ENCODE results near the gene NEUROD6. TPM values are rescaled to one million over a fixed set of nuclear protein-coding genes. Genes with fewer than 3 reads are reported as not detected.

The NEUROD6 gene
- total RNA-seq, 1 experiment from 2014 or later = not detected

DNA sequence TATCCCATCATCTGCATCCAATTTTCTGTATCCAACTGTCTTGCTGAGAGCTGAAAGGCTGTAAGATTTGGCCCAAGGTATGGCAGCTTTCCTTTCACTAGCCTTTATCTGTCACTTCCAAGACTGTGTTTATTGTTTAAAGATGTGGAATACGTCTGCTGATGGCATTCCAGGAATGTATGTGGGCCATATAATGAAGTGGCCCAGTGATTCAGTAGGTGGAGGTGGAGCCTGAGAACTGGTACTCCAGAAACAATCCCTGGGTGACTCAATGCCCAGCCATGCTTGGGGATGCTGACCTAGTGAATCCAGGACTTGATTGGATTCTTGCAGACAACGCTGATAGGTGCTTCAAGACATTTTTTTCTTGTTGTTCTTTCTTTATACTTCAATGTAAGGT is 13.5 kb downstream of the NEUROD6 start:
- no peak for DNase-seq (ENCODE audit: low read depth, low spot score)
- POLR2A ChIA-PET = no interaction called here

DNA sequence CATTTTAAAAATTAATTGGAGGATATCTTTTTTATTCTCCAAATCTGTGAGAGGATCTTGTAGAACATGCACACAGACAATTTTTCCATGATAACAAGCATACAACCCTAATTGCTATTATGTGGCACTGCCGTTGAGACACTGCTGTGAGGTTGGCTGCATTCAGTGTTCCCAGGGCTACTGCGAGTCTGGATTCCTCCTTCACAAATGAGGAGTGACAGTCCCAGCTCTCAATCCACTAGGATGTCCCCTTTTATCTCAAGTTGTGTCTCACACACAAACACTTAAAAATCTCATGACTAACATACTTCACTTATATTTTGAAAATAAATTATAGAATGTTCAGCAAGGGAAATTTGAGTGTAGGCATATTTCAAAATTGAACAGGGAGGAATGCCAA is 14.1 kb downstream of the NEUROD6 start:
- no TSS peak for BruUV-seq (replicated peaks)
- Histone ChIP-seq H3K4me3 (ENCODE audit: low read depth in 2 of 2, low read length in 2 of 2) (no peak overlapping the region), H3K27me3 (ENCODE audit: control insufficient read depth, insufficient read depth, low read length) (no peaks in the 10 kb centered on the region), H3K9me3 (ENCODE audit: control insufficient read depth, insufficient read depth, low read depth, low read length) (no peaks in the 10 kb centered on the region), H3K27ac (ENCODE audit: low read length) (no peak overlapping the region), H3K36me3 (ENCODE audit: control insufficient read depth, insufficient read depth, low read length) (no peaks in the 10 kb centered on the region), H3K4me1 (ENCODE audit: control insufficient read depth, insufficient read depth, low read length) (no peaks in the 10 kb centered on the region)
- ATAC-seq = no peak
- ChIA-PET POLR2A (no interaction called here), CTCF (no interaction called here)
- no peak for DNase-seq (ENCODE audit: low read depth, low spot score)
- TF ChIP-seq SIN3A (IDR thresholded peaks at IDR 0.05; ENCODE audit: borderline replicate concordance, insufficient read depth, low read depth, low read length) = no peak
- TF ChIP-seq TCF7L2 (IDR thresholded peaks at IDR 0.05; ENCODE audit: low read depth, low read length) = no peak
- TF ChIP-seq POLR2AphosphoS5 (IDR thresholded peaks at IDR 0.05; ENCODE audit: low read depth, low read length) = no peak
- TF ChIP-seq, protein P1, sequence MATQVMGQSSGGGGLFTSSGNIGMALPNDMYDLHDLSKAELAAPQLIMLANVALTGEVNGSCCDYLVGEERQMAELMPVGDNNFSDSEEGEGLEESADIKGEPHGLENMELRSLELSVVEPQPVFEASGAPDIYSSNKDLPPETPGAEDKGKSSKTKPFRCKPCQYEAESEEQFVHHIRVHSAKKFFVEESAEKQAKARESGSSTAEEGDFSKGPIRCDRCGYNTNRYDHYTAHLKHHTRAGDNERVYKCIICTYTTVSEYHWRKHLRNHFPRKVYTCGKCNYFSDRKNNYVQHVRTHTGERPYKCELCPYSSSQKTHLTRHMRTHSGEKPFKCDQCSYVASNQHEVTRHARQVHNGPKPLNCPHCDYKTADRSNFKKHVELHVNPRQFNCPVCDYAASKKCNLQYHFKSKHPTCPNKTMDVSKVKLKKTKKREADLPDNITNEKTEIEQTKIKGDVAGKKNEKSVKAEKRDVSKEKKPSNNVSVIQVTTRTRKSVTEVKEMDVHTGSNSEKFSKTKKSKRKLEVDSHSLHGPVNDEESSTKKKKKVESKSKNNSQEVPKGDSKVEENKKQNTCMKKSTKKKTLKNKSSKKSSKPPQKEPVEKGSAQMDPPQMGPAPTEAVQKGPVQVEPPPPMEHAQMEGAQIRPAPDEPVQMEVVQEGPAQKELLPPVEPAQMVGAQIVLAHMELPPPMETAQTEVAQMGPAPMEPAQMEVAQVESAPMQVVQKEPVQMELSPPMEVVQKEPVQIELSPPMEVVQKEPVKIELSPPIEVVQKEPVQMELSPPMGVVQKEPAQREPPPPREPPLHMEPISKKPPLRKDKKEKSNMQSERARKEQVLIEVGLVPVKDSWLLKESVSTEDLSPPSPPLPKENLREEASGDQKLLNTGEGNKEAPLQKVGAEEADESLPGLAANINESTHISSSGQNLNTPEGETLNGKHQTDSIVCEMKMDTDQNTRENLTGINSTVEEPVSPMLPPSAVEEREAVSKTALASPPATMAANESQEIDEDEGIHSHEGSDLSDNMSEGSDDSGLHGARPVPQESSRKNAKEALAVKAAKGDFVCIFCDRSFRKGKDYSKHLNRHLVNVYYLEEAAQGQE (IDR thresholded peaks at IDR 0.05; ENCODE audit: insufficient read depth in 1 of 2, low read depth in 2 of 2, low read length in 1 of 2) = no peak
- TF ChIP-seq CTCF (IDR thresholded peaks at IDR 0.05) = no peak
- intact Hi-C loops (cut with micrococcal nuclease; ENCODE audit: unreplicated experiment) (no loop called here), in situ Hi-C loops (cut with HindIII; ENCODE audit: low pct_unique_long_range_greater_than_20kb, low sequenced_read_pairs) (no loop called here)

More for the DNA sequence above, 13.5 kb downstream of the NEUROD6 start:
- no peaks in the 10 kb centered on the region for H3K9me3 ChIP-seq (ENCODE audit: control insufficient read depth, insufficient read depth, low read depth, low read length)
- CTCF ChIA-PET = no interaction called here
- in situ Hi-C loops (cut with HindIII; ENCODE audit: low pct_unique_long_range_greater_than_20kb, low sequenced_read_pairs) (no loop called here), intact Hi-C loops (cut with micrococcal nuclease; ENCODE audit: unreplicated experiment) (no loop called here)
- no peaks in the 10 kb centered on the region for H3K27me3 ChIP-seq (ENCODE audit: control insufficient read depth, insufficient read depth, low read length)
- no peak for ATAC-seq
- TF ChIP-seq CTCF (IDR thresholded peaks at IDR 0.05) = no peak
- no peak for TF ChIP-seq TCF7L2 (IDR thresholded peaks at IDR 0.05; ENCODE audit: low read depth, low read length)
- TF ChIP-seq SIN3A (IDR thresholded peaks at IDR 0.05; ENCODE audit: borderline replicate concordance, insufficient read depth, low read depth, low read length) = no peak
- TF ChIP-seq, protein P1 (IDR thresholded peaks at IDR 0.05; ENCODE audit: insufficient read depth in 1 of 2, low read depth in 2 of 2, low read length in 1 of 2) = no peak
- no peak for TF ChIP-seq POLR2AphosphoS5 (IDR thresholded peaks at IDR 0.05; ENCODE audit: low read depth, low read length)
- no peak overlapping the region for H3K27ac ChIP-seq (ENCODE audit: low read length)
- BruUV-seq (replicated peaks) = no TSS peak
- no peak overlapping the region for H3K4me3 ChIP-seq (ENCODE audit: low read depth in 2 of 2, low read length in 2 of 2)
- no peaks in the 10 kb centered on the region for H3K4me1 ChIP-seq (ENCODE audit: control insufficient read depth, insufficient read depth, low read length)
- H3K36me3 ChIP-seq (ENCODE audit: control insufficient read depth, insufficient read depth, low read length) = no peaks in the 10 kb centered on the region

All from Panc1 (cell line).